Measurements from ENCODE around the gene RRAGC. TPM values are rescaled to one million over a fixed set of nuclear protein-coding genes. Genes with fewer than 3 reads are reported as not detected.

Gene RRAGC
- total and polyA plus RNA-seq, 7 donors, result 11.6 to 29.3 (median 15.7) TPM

DNA sequence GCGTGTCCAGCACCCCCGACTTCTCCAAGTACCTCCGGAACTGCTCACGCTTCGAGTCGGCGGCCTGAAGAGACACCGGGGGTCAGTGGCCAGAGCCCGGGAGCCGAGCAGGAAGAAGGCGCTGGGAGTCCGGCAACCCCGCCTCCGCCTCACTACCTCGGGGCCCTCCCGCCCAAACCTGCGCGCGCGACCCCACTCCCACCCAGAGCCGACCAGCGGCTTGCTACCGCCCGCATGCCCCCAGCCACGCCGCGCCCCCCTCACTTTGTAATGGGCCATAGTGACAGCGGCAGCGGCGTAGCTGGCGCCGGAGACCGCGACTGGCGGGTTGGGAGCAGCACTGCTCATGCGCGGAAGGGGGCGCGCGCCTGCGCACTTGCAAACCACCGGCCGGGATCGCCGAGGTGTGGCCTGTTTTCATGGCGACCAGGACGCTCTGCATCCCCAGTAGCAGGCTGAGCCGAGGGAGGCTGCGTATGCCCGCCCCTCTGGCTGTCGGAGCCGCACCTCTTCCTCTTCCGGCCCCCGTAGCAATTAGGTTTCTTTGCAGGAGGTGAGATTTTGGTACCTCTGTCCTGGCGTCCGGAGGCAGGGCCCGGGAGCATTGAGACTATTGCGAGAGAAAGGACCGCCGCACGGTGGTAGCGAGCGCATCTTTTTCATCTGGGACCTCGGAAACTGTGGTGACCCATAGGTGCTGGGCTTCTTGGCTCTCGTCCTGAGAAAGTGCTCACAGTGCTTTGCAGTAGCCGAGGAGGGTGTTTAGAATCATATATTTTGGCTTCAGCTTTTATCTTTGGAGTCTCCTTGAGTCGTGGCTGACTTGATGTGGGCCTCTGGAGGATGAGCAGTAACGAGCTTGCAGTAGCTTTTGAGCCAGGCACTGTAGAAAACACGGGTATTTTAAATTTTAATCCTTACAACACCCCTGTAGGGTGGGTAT lies 13.7 kb upstream of the RRAGC start, which contains the start of gene MYCBP:
TSS of gene MYCBP (minus strand) at position 322 of the 943 bp plus-strand sequence. CDS start at position 279, 43 bp downstream.
- ATAC-seq (peak; percentile 99 to 100 (median 99)), DNase-seq (peak; percentile 95 to 98)
- TF ChIP-seq, protein P1, sequence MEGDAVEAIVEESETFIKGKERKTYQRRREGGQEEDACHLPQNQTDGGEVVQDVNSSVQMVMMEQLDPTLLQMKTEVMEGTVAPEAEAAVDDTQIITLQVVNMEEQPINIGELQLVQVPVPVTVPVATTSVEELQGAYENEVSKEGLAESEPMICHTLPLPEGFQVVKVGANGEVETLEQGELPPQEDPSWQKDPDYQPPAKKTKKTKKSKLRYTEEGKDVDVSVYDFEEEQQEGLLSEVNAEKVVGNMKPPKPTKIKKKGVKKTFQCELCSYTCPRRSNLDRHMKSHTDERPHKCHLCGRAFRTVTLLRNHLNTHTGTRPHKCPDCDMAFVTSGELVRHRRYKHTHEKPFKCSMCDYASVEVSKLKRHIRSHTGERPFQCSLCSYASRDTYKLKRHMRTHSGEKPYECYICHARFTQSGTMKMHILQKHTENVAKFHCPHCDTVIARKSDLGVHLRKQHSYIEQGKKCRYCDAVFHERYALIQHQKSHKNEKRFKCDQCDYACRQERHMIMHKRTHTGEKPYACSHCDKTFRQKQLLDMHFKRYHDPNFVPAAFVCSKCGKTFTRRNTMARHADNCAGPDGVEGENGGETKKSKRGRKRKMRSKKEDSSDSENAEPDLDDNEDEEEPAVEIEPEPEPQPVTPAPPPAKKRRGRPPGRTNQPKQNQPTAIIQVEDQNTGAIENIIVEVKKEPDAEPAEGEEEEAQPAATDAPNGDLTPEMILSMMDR (IDR thresholded peaks at IDR 0.05), result peak; percentile 11
- Histone ChIP-seq H3K27ac (peak within 1 kb of the TSS; percentile 77), H3K27me3 (ENCODE audit: insufficient read depth in 3 of 3, low read length in 2 of 3) (no peaks in the 10 kb centered on the region), H3K4me1 (peaks cover 9% of the 10 kb centered on the region), H3K9me3 (no peaks in the 10 kb centered on the region), H3K36me3 (ENCODE audit: insufficient read depth in 1 of 2, low read depth in 1 of 2) (peaks cover 0 to 5% of the 10 kb centered on the region in 2 donors), H3K4me3 (peak within 1 kb of the TSS; percentile 78)
- intact Hi-C loops (cut with DNase I), result loop anchor here (5.0 to 10.0 kb wide), 3 partner anchors 119 to 219 kb away; partner anchors contain the start of genes AKIRIN1 (in 1 of the 2) and NDUFS5 (in 1 of the 2)
- 0 to 1% (median 0%) methylated on average over 59 to 69 of the region's 69 CpGs for WGBS, 3 donors

DNA sequence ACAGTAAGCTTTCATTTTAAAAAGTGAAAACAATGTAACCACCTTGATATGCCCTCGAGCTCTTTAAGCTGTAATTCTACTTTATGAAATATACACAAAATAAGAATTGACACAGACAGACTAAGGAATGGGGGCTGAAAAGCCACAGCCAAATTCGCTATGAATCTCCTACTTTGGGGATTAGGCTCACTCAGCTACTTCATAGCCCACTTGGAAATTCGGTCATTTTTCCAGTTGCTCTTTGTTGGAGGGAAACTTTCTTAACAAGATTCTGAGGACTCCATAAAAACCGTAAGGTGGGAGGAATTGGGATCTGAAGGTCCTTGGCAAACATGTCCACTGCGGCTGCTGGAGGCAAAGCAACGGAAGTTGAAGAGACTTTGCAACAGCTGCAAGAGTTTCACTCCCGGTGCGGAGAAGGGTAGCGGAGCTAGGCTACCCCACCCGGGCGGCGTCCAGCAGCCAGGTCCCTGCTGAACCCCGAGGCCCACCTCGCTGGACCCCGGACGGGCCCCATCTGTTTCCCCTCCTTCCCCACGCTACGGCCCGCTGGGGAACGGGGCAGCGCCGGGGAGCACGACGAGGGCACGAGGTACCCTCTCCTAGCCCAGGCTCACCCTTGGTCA lies 12.9 kb upstream of the RRAGC start:
- Histone ChIP-seq H3K27me3 (ENCODE audit: insufficient read depth in 3 of 3, low read length in 2 of 3) (no peaks in the 10 kb centered on the region), H3K27ac (peak overlapping the region; percentile 77), H3K36me3 (ENCODE audit: insufficient read depth in 1 of 2, low read depth in 1 of 2) (peaks cover 0 to 7% of the 10 kb centered on the region in 2 donors), H3K9me3 (no peaks in the 10 kb centered on the region), H3K4me1 (peaks cover 9% of the 10 kb centered on the region), H3K4me3 (peak overlapping the region; percentile 78)
- TF ChIP-seq, protein P1 (IDR thresholded peaks at IDR 0.05), result no peak
- peak in 2 of 4 donors; percentile 14 to 52 for ATAC-seq
- intact Hi-C loops (cut with DNase I), result loop anchor here (5.0 to 10.0 kb wide), 3 partner anchors 120 to 220 kb away; partner anchors contain the start of genes AKIRIN1 (in 1 of the 2) and NDUFS5 (in 1 of the 2)
- peak in 1 of 2 donors; percentile 23 for DNase-seq
- 3 to 5% (median 4%) methylated on average over 18 to 25 of the region's 25 CpGs for WGBS, 3 donors

DNA sequence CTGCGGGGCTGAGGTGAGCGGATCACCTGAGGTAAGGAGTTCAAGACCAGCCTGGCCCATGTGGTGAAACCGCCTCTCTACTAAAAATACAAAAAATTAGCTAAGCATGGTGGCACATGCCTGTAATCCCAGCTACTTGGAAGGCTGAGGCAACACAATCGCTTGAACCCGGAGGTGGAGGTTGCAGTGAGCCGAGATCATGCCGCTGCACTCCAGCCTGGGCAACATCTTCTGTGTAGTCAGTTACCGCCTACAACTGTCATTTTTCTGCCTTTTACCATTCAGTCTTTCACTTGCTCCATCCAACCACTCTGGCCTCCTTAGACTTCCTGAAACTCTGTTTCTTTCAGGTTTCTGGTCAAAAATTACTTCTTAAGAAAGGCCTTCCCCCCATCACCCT lies 11.4 kb upstream of the RRAGC start:
- H3K4me1 ChIP-seq, result peaks cover 9% of the 10 kb centered on the region
- peaks cover 0 to 18% of the 10 kb centered on the region in 2 donors for H3K36me3 ChIP-seq (ENCODE audit: insufficient read depth in 1 of 2, low read depth in 1 of 2)
- 92 to 97% (median 94%) methylated on average over 8 of the region's 8 CpGs for WGBS, 3 donors
- H3K27ac ChIP-seq, result no peak overlapping the region
- H3K9me3 ChIP-seq, result no peaks in the 10 kb centered on the region
- no peaks in the 10 kb centered on the region for H3K27me3 ChIP-seq (ENCODE audit: insufficient read depth in 3 of 3, low read length in 2 of 3)
- DNase-seq (no peak), ATAC-seq (no peak)
- intact Hi-C loops (cut with DNase I), result loop anchor here (5.0 to 10.0 kb wide), 3 partner anchors 121 to 221 kb away; partner anchors contain the start of genes AKIRIN1 (in 1 of the 2) and NDUFS5 (in 1 of the 2)
- TF ChIP-seq, protein P1 (IDR thresholded peaks at IDR 0.05), result no peak
- no peak overlapping the region for H3K4me3 ChIP-seq

DNA sequence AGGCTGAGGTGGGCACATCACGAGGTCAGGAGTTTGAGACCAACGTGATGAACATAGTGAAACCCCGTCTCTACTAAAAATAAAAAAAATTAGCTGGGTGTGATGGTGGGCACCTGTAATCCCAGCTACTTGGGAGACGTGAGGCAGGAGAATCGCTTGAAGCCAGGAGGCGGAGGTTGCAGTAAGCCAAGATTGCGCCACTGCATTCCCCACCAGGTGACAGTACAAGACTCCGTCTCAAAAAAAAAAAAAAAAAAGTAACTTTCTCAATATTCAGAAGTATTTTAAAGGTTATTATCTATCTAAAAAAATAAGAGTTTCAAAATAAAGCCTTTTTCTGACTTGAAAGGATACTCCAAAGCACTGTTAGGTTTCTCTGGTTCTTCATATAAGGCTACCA lies 7.6 kb upstream of the RRAGC start:
- H3K4me3 ChIP-seq, result no peak overlapping the region
- no peaks in the 10 kb centered on the region for H3K9me3 ChIP-seq
- peaks cover 0 to 37% of the 10 kb centered on the region in 2 donors for H3K36me3 ChIP-seq (ENCODE audit: insufficient read depth in 1 of 2, low read depth in 1 of 2)
- ATAC-seq (no peak), DNase-seq (no peak)
- intact Hi-C loops (cut with DNase I), result no loop called here
- H3K27ac ChIP-seq, result no peak overlapping the region
- H3K27me3 ChIP-seq (ENCODE audit: insufficient read depth in 3 of 3, low read length in 2 of 3), result no peaks in the 10 kb centered on the region
- H3K4me1 ChIP-seq, result peaks cover 31% of the 10 kb centered on the region
- TF ChIP-seq, protein P1 (IDR thresholded peaks at IDR 0.05), result no peak
- 82 to 90% (median 90%) methylated on average over 8 of the region's 8 CpGs for WGBS, 3 donors
